H1 (cell line): ENCODE measurements around the gene SCN4A. TPM values are rescaled to one million over a fixed set of nuclear protein-coding genes. Genes with fewer than 3 reads are reported as not detected.

Experiments used
- ATF3 ChIP-seq: IDR thresholded peaks from 2 replicates; pipeline ENCODE4 v1.6.1; 2011; ENCODE audit warnings: low read depth, mild to moderate bottlenecking, low read length; ENCODE audit not compliant: insufficient read depth
- BACH1 ChIP-seq: IDR thresholded peaks from 2 replicates; pipeline ENCODE4 v1.6.1; 2012; ENCODE audit warnings: low read length, improper control_type of control experiment
- E2F6 ChIP-seq: IDR thresholded peaks from 2 replicates; pipeline ENCODE4 v1.6.1; 2012; ENCODE audit warnings: inconsistent platforms
- RBBP5 ChIP-seq: IDR thresholded peaks from 2 replicates; pipeline ENCODE4 v1.7.1; 2012; ENCODE audit warnings: low read depth, mild to moderate bottlenecking, inconsistent platforms, low read length, moderate library complexity, borderline replicate concordance
- RXRA ChIP-seq: IDR thresholded peaks from 2 replicates; pipeline ENCODE4 v1.6.1; 2011; ENCODE audit warnings: low read depth, mild to moderate bottlenecking, low read length, moderate library complexity; ENCODE audit not compliant: insufficient read depth
- SUZ12 ChIP-seq: fragments of 200-600 bp; sonication (generic); IDR thresholded peaks from 2 replicates; pipeline ENCODE4 v1.6.1; 2012; ENCODE audit warnings: mild to moderate bottlenecking, inconsistent platforms, low read length, moderate library complexity, mixed read lengths
- TAF7 ChIP-seq: optimal IDR thresholded peaks from 2 replicates; pipeline ENCODE3; 2011; ENCODE audit warnings: low read depth, mild to moderate bottlenecking, inconsistent platforms, low read length, moderate library complexity, borderline replicate concordance
- YY1 ChIP-seq: IDR thresholded peaks from 2 replicates; pipeline ENCODE4 v1.6.1; 2011; ENCODE audit warnings: low read depth, mild to moderate bottlenecking, low read length
- polyA plus RNA-seq, 7 experiments: library from polyadenylated mRNA; depleted of rRNA in 3 of 7; stranded (reverse) in 5 of 7; unstranded in 2 of 7; fragments of >200 nt in 5 of 7; fragments of 200-250 nt in 2 of 7; gene quantifications; 1 replicate in 5 of 7; 2 replicates in 1 of 7; 4 replicates in 1 of 7; pipeline versions ENCODE4 v1.2.1 to v1.2.3, GENCODE V29; 2011 to 2013; ENCODE audit warnings: missing spikeins in 2 of 7, mixed read lengths in 2 of 7
- total RNA-seq: library from RNA; stranded (reverse); fragmentation: NEBNext Ultra II Directional; extraction: Animal tissue kit (Norgen Biotek cat#: 25700); gene quantifications from 2 replicates; pipeline ENCODE4 v1.2.1, GENCODE V29; 2021

SCN4A gene
- total and polyA plus RNA-seq, 2 of the 8 experiments (the other 6 are each of a cell fraction or from before 2014, with no cell fraction given): 5.0 to 8.5 TPM

GRCh38 chr17:63942309-63942985, 30.3 kb downstream of the SCN4A start (continued):
- TF ChIP-seq TAF7 (no peak), E2F6 (no peak), YY1 (no peak), ATF3 (no peak), SUZ12 (no peak), RXRA (no peak), BACH1 (no peak), RBBP5 (no peak)
